ENCODE results near the gene SLC35E4. TPM values are rescaled to one million over a fixed set of nuclear protein-coding genes. Genes with fewer than 3 reads are reported as not detected.

The SLC35E4 gene
- total and polyA plus RNA-seq, 9 of the 15 experiments (the other 6 are each of a cell fraction or from before 2014, with no cell fraction given), result 0.06 to 2.3 (median 0.86) TPM; not detected in 1

DNA sequence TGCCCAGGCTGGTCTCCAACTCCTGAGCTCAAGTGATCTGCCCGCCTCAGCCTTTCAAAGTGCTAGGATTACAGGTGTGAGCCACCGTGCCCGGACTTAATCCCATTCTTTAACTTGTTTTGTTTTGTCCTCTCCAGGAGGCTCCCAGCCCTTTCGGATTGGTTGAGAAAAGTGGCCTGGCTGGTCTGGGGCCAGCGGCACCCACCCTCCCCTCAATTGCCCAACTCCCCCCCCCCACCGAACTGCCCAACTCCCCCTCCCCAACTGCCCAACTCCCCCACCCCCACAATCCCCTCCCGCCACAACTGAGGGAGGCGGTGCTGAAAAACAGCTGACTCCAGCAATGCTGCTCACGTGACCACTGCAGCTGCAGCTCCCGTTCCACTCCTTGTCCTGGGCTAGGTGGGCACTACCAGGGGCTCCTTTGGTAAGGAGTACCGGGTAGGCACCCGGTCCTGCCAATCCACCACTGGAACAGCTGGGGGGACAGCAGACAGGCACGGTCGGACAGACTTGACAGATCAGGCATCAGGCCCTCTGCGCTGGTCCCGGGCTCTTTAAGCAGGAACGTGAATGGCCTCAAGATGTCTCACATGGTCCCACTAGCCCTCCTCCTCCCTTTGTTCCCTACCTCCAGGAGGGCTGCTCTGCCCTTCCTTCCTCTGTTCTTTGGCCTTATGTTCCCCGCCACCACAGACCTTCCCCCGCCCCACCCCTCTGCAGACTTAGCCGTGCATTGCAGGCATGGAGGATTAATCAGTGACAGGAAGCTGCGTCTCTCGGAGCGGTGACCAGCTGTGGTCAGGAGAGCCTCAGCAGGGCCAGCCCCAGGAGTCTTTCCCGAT lies 28.9 kb upstream of the SLC35E4 start, which contains the start of gene TCN2:
Gene TCN2 (plus strand): TSS at position 720 of the 845 bp plus-strand sequence. CDS start 158 bp downstream, outside the sequence.
- intact Hi-C loops (cut with micrococcal nuclease), result no loop called here
- peak; percentile 49 to 73 (median 60) for DNase-seq (ENCODE audit: extremely low read depth in 1 of 4, low spot score in 3 of 4)
- H3K27ac ChIP-seq (ENCODE audit: extremely low read depth, low read depth, low read length), result peak within 1 kb of the TSS; percentile 56
- H4K20me1 ChIP-seq (replicated peaks; ENCODE audit: control insufficient read depth, insufficient read depth, low read length), result no peaks in the 10 kb centered on the region
- peak within 1 kb of the TSS; percentile 87 for H3K4me2 ChIP-seq (ENCODE audit: insufficient read depth, low read length)
- peak within 1 kb of the TSS; percentile 48 to 85; a peak in 3 of 4 replicates for H3K9ac ChIP-seq (ENCODE audit: insufficient read depth in 1 of 2, low read depth in 2 of 2, low read length in 2 of 2)
- H3K9me3 ChIP-seq (replicated peaks; ENCODE audit: control insufficient read depth, insufficient read depth, low read depth, low read length), result no peaks in the 10 kb centered on the region
- no peaks in the 10 kb centered on the region for H3K27me3 ChIP-seq (ENCODE audit: control insufficient read depth in 2 of 2, insufficient read depth in 2 of 2, low read length in 2 of 2)
- ChIA-PET CTCF (ENCODE audit: low intra/inter-chr PET ratio) (no interaction called here), POLR2A (interaction anchor here (0.6 to 1.4 kb wide), 6 partner anchors 10 to 970 kb away, joined by 3 to 5 read pairs (median 3); partner anchors contain the start of gene PES1)
- ATAC-seq, result peak; percentile 80
- H3K4me3 ChIP-seq, result peak within 1 kb of the TSS; percentile 41
- peaks cover 21 to 41% of the 10 kb centered on the region in 2 experiments for H3K4me1 ChIP-seq (replicated peaks in 1 of 2; ENCODE audit: control insufficient read depth in 2 of 2, insufficient read depth in 2 of 2, low read length in 2 of 2)
- no peaks in the 10 kb centered on the region for H3K79me2 ChIP-seq (ENCODE audit: control insufficient read depth, insufficient read depth, low read length)
- H2AFZ ChIP-seq (ENCODE audit: low read depth, low read length), result peak within 1 kb of the TSS; percentile 95
- no TSS peak for BruUV-seq (replicated peaks)
- H3K9me1 ChIP-seq (ENCODE audit: control insufficient read depth, insufficient read depth, low read length), result no peaks in the 10 kb centered on the region
- no peaks in the 10 kb centered on the region for H3K36me3 ChIP-seq (ENCODE audit: control insufficient read depth, insufficient read depth, low read length)
- FAIRE-seq, result peak; percentile 76
- in situ Hi-C loops (cut with MboI), result loop anchor here (10.0 kb wide), 1 partner anchor 322 kb away; the partner anchor contains the start of gene CASTOR1
- WGBS (ENCODE audit: insufficient coverage, low coverage, missing lambda C conversion rate), result 1% methylated on average over 10 of the region's 24 CpGs
- peak; percentile 69 for TF ChIP-seq CBFA2T2 (conservative IDR thresholded peaks at IDR 0.05)
- TF ChIP-seq NBN (IDR thresholded peaks at IDR 0.05; ENCODE audit: low read depth), result no peak
- TF ChIP-seq NFRKB (IDR thresholded peaks at IDR 0.05; ENCODE audit: low read depth), result peak; percentile 54; the same call in 1 of the 2 replicates
- no peak for TF ChIP-seq MCM5 (IDR thresholded peaks at IDR 0.05; ENCODE audit: low read depth)
- 0 out of 2 replicates have a peak, but pooled peaks have one; percentile 36 for TF ChIP-seq MAFG (tag; conservative IDR thresholded peaks at IDR 0.05)
- TF ChIP-seq HNRNPL (IDR thresholded peaks at IDR 0.05; ENCODE audit: low read depth, low read length), result no peak
- TF ChIP-seq KAT7 (CRISPR knock-in tag; IDR thresholded peaks at IDR 0.05; ENCODE audit: borderline replicate concordance), result no peak
- TF ChIP-seq, protein P1, sequence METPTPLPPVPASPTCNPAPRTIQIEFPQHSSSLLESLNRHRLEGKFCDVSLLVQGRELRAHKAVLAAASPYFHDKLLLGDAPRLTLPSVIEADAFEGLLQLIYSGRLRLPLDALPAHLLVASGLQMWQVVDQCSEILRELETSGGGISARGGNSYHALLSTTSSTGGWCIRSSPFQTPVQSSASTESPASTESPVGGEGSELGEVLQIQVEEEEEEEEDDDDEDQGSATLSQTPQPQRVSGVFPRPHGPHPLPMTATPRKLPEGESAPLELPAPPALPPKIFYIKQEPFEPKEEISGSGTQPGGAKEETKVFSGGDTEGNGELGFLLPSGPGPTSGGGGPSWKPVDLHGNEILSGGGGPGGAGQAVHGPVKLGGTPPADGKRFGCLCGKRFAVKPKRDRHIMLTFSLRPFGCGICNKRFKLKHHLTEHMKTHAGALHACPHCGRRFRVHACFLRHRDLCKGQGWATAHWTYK (CRISPR knock-in tag; IDR thresholded peaks at IDR 0.05), result no peak
- no peak for TF ChIP-seq HNRNPLL (IDR thresholded peaks at IDR 0.05; ENCODE audit: low read depth, low read length, poor library complexity, severe bottlenecking)
- TF ChIP-seq U2AF2 (optimal IDR thresholded peaks at IDR 0.05; ENCODE audit: low read depth, low read length), result no peak
- no peak for TF ChIP-seq TBL1XR1 (IDR thresholded peaks at IDR 0.05; ENCODE audit: low read length in 2 of 2)
- TF ChIP-seq, protein P2, sequence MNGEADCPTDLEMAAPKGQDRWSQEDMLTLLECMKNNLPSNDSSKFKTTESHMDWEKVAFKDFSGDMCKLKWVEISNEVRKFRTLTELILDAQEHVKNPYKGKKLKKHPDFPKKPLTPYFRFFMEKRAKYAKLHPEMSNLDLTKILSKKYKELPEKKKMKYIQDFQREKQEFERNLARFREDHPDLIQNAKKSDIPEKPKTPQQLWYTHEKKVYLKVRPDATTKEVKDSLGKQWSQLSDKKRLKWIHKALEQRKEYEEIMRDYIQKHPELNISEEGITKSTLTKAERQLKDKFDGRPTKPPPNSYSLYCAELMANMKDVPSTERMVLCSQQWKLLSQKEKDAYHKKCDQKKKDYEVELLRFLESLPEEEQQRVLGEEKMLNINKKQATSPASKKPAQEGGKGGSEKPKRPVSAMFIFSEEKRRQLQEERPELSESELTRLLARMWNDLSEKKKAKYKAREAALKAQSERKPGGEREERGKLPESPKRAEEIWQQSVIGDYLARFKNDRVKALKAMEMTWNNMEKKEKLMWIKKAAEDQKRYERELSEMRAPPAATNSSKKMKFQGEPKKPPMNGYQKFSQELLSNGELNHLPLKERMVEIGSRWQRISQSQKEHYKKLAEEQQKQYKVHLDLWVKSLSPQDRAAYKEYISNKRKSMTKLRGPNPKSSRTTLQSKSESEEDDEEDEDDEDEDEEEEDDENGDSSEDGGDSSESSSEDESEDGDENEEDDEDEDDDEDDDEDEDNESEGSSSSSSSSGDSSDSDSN (IDR thresholded peaks at IDR 0.05; ENCODE audit: borderline replicate concordance in 1 of 2, low read depth in 2 of 2, low read length in 2 of 2), result 0 out of 4 replicates have a peak, but pooled peaks of 1 of the 2 experiments have one; percentile 47
- no peak for TF ChIP-seq RBM25 (IDR thresholded peaks at IDR 0.05; ENCODE audit: low read depth, low read length, severe bottlenecking)
- no peak for TF ChIP-seq BCL6 (CRISPR knock-in tag; IDR thresholded peaks at IDR 0.05)
- no peak for TF ChIP-seq PTTG1 (tag; IDR thresholded peaks at IDR 0.05; ENCODE audit: low read depth)
- TF ChIP-seq, protein P3, sequence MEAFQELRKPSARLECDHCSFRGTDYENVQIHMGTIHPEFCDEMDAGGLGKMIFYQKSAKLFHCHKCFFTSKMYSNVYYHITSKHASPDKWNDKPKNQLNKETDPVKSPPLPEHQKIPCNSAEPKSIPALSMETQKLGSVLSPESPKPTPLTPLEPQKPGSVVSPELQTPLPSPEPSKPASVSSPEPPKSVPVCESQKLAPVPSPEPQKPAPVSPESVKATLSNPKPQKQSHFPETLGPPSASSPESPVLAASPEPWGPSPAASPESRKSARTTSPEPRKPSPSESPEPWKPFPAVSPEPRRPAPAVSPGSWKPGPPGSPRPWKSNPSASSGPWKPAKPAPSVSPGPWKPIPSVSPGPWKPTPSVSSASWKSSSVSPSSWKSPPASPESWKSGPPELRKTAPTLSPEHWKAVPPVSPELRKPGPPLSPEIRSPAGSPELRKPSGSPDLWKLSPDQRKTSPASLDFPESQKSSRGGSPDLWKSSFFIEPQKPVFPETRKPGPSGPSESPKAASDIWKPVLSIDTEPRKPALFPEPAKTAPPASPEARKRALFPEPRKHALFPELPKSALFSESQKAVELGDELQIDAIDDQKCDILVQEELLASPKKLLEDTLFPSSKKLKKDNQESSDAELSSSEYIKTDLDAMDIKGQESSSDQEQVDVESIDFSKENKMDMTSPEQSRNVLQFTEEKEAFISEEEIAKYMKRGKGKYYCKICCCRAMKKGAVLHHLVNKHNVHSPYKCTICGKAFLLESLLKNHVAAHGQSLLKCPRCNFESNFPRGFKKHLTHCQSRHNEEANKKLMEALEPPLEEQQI (IDR thresholded peaks at IDR 0.05), result no peak
